ENCODE data around the gene ECM1. TPM values are rescaled to one million over a fixed set of nuclear protein-coding genes. Genes with fewer than 3 reads are reported as not detected.

Gene ECM1
- total and polyA plus RNA-seq, 2 of the 8 experiments (the other 6 are each of a cell fraction or from before 2014, with no cell fraction given): 0.95 to 0.98 TPM

DNA sequence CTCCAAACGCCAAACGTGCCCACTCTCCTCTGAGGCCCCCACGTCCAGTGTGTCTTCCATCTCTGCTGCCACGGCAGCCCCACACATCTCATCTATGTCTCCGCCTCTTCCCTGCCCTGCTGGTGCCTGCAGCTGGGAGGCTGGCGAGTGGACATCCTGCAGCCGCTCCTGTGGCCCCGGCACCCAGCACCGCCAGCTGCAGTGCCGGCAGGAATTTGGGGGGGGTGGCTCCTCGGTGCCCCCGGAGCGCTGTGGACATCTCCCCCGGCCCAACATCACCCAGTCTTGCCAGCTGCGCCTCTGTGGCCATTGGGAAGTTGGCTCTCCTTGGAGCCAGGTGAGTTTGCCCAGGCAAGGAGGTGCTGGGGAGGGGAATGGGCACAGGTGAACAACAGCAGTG lies 49.9 kb downstream of the ECM1 start:
- DNase-seq (ENCODE audit: low read depth in 1 of 2, low spot score in 2 of 2): no peak
- 90% methylated on average over 15 of the region's 15 CpGs; no CpG with 5 or more reads in 1 of the 2 experiments for WGBS, 2 experiments (ENCODE audit: extremely low coverage in 1 of 2, insufficient coverage in 1 of 2, insufficient read length in 1 of 2, insufficient replicate concordance in 2 of 2, low coverage in 1 of 2, low lambda C conversion rate in 2 of 2, missing lambda C conversion rate in 1 of 2)
- H2AK5ac ChIP-seq (ENCODE audit: low read depth, low read length): no peak overlapping the region
- no peak overlapping the region for H3K4me3 ChIP-seq (ENCODE audit: extremely low read depth in 1 of 4, insufficient read depth in 2 of 4, low read depth in 3 of 4, low read length in 4 of 4)
- no peak overlapping the region for H2BK15ac ChIP-seq (ENCODE audit: low read length)
- no peak overlapping the region for H3K56ac ChIP-seq (replicated peaks; ENCODE audit: insufficient read length, low read depth, low read length)
- no peak overlapping the region for H4K5ac ChIP-seq (ENCODE audit: insufficient read length, low read depth, low read length)
- peaks cover 0 to 5% of the 10 kb centered on the region in 2 experiments; a peak in 1 of 4 replicates for H3K79me2 ChIP-seq (ENCODE audit: control insufficient read depth in 1 of 2, insufficient read depth in 2 of 2, low read length in 2 of 2)
- no peak overlapping the region for H2BK5ac ChIP-seq (ENCODE audit: low read depth, low read length)
- no peak overlapping the region for H4K91ac ChIP-seq (replicated peaks; ENCODE audit: insufficient read length, low read length)
- peaks cover 0 to 4% (median 2%) of the 10 kb centered on the region in 4 experiments; a peak in 2 of 8 replicates for H3K36me3 ChIP-seq (ENCODE audit: control insufficient read depth in 2 of 4, insufficient read depth in 4 of 4, low read length in 3 of 4)
- H3K4ac ChIP-seq (replicated peaks; ENCODE audit: insufficient read length, low read depth, low read length): no peak overlapping the region
- H2BK120ac ChIP-seq (replicated peaks; ENCODE audit: low read depth, low read length): no peak overlapping the region
- peaks cover 7% of the 10 kb centered on the region for H3K23me2 ChIP-seq (ENCODE audit: low read depth, low read length)
- no peak overlapping the region for H3K27ac ChIP-seq (ENCODE audit: low read depth, low read length)
- H3K79me1 ChIP-seq (ENCODE audit: low read depth, low read length): 0 out of 2 replicates have a peak, but pooled peaks cover 3% of the 10 kb centered on the region
- peaks cover 5 to 14% (median 9%) of the 10 kb centered on the region in 4 experiments for H3K4me1 ChIP-seq (replicated peaks in 1 of 4; ENCODE audit: control insufficient read depth in 3 of 4, insufficient read depth in 4 of 4, low read length in 3 of 4)
- H3K14ac ChIP-seq (ENCODE audit: insufficient read length): no peak overlapping the region
- no peaks in the 10 kb centered on the region for H3K9me3 ChIP-seq (ENCODE audit: insufficient read depth in 2 of 2, low read depth in 1 of 2, low read length in 1 of 2)
- ChIA-PET CTCF (ENCODE audit: partially characterized antibody) (interaction anchor here (1.1 to 13.7 kb wide), 6 partner anchors 9 to 57 kb away, joined by 3 to 210 read pairs (median 19); partner anchors contain the start of gene ADAMTSL4), POLR2A (ENCODE audit: partially characterized antibody) (interaction anchor here (7.9 to 43.7 kb wide), 3 partner anchors 7 to 56 kb away, joined by 79 to 1380 read pairs (median 1013); partner anchors contain the start of genes ADAMTSL4, ENSA and MCL1)
- H2AFZ ChIP-seq (ENCODE audit: low read length): no peak overlapping the region
- H3K27me3 ChIP-seq (replicated peaks in 1 of 4; ENCODE audit: control insufficient read depth in 3 of 4, extremely low read depth in 1 of 4, insufficient read depth in 3 of 4, low read length in 3 of 4): no peaks in the 10 kb centered on the region
- no peak overlapping the region for H2BK20ac ChIP-seq (ENCODE audit: low read length)
- no peak for FAIRE-seq
- H4K20me1 ChIP-seq (replicated peaks in 1 of 2; ENCODE audit: control insufficient read depth in 1 of 2, insufficient read depth in 2 of 2, low read length in 2 of 2): peaks cover 0 to 6% of the 10 kb centered on the region in 2 experiments
- no peak overlapping the region for H3K23ac ChIP-seq (ENCODE audit: insufficient read length)
- peak overlapping the region; percentile 40 for H4K8ac ChIP-seq (ENCODE audit: extremely low read depth, insufficient read depth, low read length)
- no peak overlapping the region; the same call in 1 of the 2 replicates for H3K18ac ChIP-seq (ENCODE audit: extremely low read depth, low read length)
- H2BK12ac ChIP-seq (ENCODE audit: low read depth, low read length): 0 out of 2 replicates have a peak overlapping the region, but pooled peaks have one; percentile 27
- no peak overlapping the region for H3K4me2 ChIP-seq (ENCODE audit: insufficient read depth in 1 of 2, low read depth in 2 of 2, low read length in 2 of 2)
- H3K9ac ChIP-seq (replicated peaks in 1 of 4; ENCODE audit: extremely low read depth in 1 of 4, low read depth in 3 of 4, low read length in 3 of 4): no peak overlapping the region
- TF ChIP-seq RXRA (IDR thresholded peaks at IDR 0.05; ENCODE audit: insufficient read depth, low read depth, low read length) (no peak), SAP30 (IDR thresholded peaks at IDR 0.05; ENCODE audit: insufficient read depth, insufficient replicate concordance, low read length) (no peak), ZNF274 (IDR thresholded peaks at IDR 0.05; ENCODE audit: borderline replicate concordance, extremely low read depth, low read length) (no peak), SIRT6 (IDR thresholded peaks at IDR 0.05; ENCODE audit: low read length) (no peak), EP300 (IDR thresholded peaks at IDR 0.05; ENCODE audit: borderline replicate concordance in 1 of 2, low read depth in 2 of 2, low read length in 2 of 2) (no peak), HDAC2 (IDR thresholded peaks at IDR 0.05; ENCODE audit: borderline replicate concordance in 1 of 2, low read depth in 2 of 2, low read length in 2 of 2) (no peak), POLR2A (IDR thresholded peaks at IDR 0.05; ENCODE audit: control extremely low read depth in 1 of 2, low read depth in 2 of 2, low read length in 2 of 2) (no peak), EZH2 (IDR thresholded peaks at IDR 0.05; ENCODE audit: low read depth, low read length, severe bottlenecking) (no peak), CHD1 (IDR thresholded peaks at IDR 0.05; ENCODE audit: low read depth, low read length) (no peak), CREB1 (IDR thresholded peaks at IDR 0.05) (no peak), CTBP2 (IDR thresholded peaks at IDR 0.05; ENCODE audit: borderline replicate concordance, insufficient read depth, insufficient read length, low read length) (no peak), GABPA (IDR thresholded peaks at IDR 0.05; ENCODE audit: borderline replicate concordance, insufficient read depth, low read length) (no peak)
